OCI-LY3 (cell line): ENCODE measurements around the gene TPRX1.
"Not testable (repeated sequence)": the region's sequence is repeated elsewhere in the genome, so short reads cannot be mapped to it uniquely, and the experiment has no call there.

Experiments
- CTCF ChIP-seq: fragments of 200-600, 300-600 bp; sonication (generic); IDR thresholded peaks from 2 replicates; pipeline ENCODE4 v1.5.1; 2014; ENCODE audit warnings: antibody characterized with exemption, low read length, low read depth
- EZH2phosphoT487 ChIP-seq: fragments of 200-600 bp; shearing (Covaris generic); IDR thresholded peaks from 2 replicates; pipeline ENCODE4 v1.6.1; 2018; ENCODE audit warnings: antibody characterized with exemption, mixed run types, low read depth

GRCh38 chr19:47803148-47803547, 1.2 kb downstream of the TPRX1 start:
- not testable (repeated sequence) for TF ChIP-seq CTCF, EZH2phosphoT487
